Myocyte (in vitro differentiated cells): Measurements from ENCODE around the gene ATP2B3. TPM values are rescaled to one million over a fixed set of nuclear protein-coding genes. Genes with fewer than 3 reads are reported as not detected.
"Not testable (repeated sequence)": the region's sequence is repeated elsewhere in the genome, so short reads cannot be mapped to it uniquely, and the experiment has no call there.

Source experiments
- DNase-seq: peaks from one replicate; pipeline ENCODE4 v3.0.0-alpha.2; 2012; ENCODE audit warnings: low read depth
- total RNA-seq: library from RNA; depleted of rRNA; stranded (reverse); fragments of >200 nt; gene quantifications from 2 replicates; pipeline ENCODE4 v1.2.3, GENCODE V29; 2014

The ATP2B3 gene
- total RNA-seq, 1 donor from 2014 or later = 0.40 TPM

- peak; percentile 84 for DNase-seq
Measured at GRCh38 chrX:153592966-153593688, 75.7 kb downstream of the ATP2B3 start.

- DNase-seq = no peak
Measured at GRCh38 chrX:153593811-153594500, 76.5 kb downstream of the ATP2B3 start.

GRCh38 chrX:153595387-153595786, 77.9 kb downstream of the ATP2B3 start:
- no peak for DNase-seq

- DNase-seq = no peak
Measured at GRCh38 chrX:153595859-153596857, 78.7 kb downstream of the ATP2B3 start.

GRCh38 chrX:153596981-153597750, 79.7 kb downstream of the ATP2B3 start:
- DNase-seq = no peak

- peak; percentile 17 for DNase-seq
Measured at GRCh38 chrX:153598541-153599191, 81.2 kb downstream of the ATP2B3 start, which contains the start of gene CCNQ. CCNQ (minus strand) TSS chrX:153599139; CDS start chrX:153599073, 66 bp downstream.

- peak; percentile 84 for DNase-seq
Measured at GRCh38 chrX:153599192-153600031, 82.0 kb downstream of the ATP2B3 start.

GRCh38 chrX:153600032-153600373, 82.6 kb downstream of the ATP2B3 start:
- DNase-seq = peak; percentile 5

- DNase-seq = no peak
Measured at GRCh38 chrX:153600921-153601320, 83.5 kb downstream of the ATP2B3 start.

- no peak for DNase-seq
Measured at GRCh38 chrX:153601511-153602110, 84.2 kb downstream of the ATP2B3 start.

- no peak for DNase-seq
Measured at GRCh38 chrX:153602601-153603000, 85.2 kb downstream of the ATP2B3 start.

GRCh38 chrX:153603131-153603656, 85.8 kb downstream of the ATP2B3 start:
- no peak for DNase-seq

- not testable (repeated sequence) for DNase-seq
Measured at GRCh38 chrX:153604666-153605380, 87.4 kb downstream of the ATP2B3 start.

GRCh38 chrX:153606503-153606902, 89.1 kb downstream of the ATP2B3 start:
- no peak for DNase-seq

GRCh38 chrX:153608376-153608775, 90.9 kb downstream of the ATP2B3 start:
- DNase-seq = no peak

GRCh38 chrX:153608806-153609205, 91.4 kb downstream of the ATP2B3 start:
- DNase-seq = no peak

- peak; percentile 68 for DNase-seq
Measured at GRCh38 chrX:153609917-153610835, 92.7 kb downstream of the ATP2B3 start.
